ENCODE measurements around the gene POMT1.
"Not testable (repeated sequence)": the region's sequence is repeated elsewhere in the genome, so short reads cannot be mapped to it uniquely, and the experiment has no call there.

POMT1 gene

DNA sequence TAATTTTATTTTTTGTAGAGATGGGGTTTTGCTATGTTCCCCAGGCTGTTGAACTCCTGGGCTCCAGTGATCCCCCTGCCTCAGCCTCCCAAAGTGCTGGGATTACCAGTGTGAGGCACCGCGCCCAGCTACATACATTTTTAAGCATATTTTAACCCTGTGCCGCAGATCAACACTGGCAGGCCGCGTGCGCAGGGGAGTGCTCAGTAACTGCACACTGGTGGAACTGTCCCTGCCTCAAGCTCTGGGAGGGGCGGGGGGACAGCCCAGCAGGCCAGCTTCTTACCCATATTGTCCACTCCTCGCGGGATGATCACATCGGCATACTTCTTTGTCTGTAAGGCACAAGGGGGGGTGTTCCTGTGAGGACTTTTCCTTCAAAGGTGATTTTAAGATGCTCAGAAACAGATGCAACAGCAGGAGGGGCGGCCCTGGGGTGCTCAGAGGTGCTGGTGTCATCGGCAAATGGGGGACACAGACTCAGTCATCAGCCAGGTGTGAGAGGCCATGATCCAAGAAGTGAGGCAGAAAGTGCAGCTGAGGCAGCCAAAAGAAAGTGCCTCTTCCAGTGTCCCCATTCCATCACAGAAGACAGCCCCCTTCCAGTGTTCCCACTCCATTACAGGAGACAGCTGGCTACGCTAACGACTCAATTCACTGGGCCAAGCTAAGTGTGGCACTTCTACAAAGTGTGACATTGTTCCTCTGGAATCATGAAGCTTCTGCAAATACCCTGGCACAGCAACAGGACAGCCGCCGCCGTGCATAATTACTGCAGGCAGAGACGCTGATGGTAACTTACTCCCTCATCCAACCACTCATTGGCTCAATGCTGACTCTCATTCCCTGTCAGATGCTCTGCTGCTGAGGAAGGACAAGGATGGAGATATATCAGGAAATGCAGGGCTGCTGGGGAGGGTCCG is 23.2 kb downstream of the POMT1 start:
- no peak for DNase-seq

DNA sequence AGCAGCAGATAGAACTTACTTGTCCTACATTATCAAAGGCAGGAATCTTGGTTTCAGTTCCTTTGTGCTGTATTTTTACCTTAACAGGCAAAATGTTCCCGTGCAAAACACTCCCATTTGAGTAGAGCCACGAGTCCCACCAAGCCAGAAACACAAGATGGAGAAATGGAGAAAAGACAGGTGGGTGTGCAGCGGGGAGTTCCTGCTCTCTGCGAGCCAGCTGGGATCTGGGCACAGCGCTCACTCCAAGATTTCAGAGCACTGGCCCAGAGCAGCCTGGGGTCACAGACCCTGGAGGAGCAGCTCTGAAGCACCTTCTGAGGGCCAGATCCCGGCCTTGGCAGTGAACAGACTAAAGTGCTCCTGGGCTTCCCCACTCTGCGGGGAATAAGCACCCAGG is 25.5 kb downstream of the POMT1 start:
- DNase-seq = no peak

DNA sequence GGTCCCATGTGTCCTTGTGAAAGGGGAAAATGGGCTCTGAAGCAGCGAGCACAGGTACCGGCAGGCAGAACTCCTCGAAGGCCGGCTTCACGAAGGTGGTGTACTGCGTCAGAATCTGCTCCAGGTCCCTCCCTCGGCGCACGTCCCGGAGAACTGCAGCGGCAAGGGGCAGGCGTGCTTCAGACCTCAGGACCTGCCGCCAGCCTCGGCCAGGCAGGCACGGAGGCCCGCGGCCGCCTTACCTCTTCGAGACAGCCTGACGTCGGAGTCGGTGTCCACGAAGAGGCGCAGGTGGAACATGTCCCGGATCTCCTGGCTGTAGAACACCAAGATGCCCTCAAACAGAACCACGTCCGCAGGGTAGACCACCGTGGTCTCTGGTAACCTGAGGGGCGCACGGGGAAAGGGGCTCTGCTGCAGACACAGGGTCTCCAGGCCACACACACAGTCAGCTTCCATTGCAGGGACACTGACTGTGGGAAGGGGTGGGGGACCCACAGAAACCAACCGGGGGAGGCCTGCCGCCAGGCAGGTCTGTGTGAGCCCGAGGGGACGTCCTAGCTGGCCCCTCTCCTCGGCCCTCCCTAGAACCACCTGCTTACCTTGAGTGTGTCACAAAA is 26.3 kb downstream of the POMT1 start:
- DNase-seq = no peak

DNA sequence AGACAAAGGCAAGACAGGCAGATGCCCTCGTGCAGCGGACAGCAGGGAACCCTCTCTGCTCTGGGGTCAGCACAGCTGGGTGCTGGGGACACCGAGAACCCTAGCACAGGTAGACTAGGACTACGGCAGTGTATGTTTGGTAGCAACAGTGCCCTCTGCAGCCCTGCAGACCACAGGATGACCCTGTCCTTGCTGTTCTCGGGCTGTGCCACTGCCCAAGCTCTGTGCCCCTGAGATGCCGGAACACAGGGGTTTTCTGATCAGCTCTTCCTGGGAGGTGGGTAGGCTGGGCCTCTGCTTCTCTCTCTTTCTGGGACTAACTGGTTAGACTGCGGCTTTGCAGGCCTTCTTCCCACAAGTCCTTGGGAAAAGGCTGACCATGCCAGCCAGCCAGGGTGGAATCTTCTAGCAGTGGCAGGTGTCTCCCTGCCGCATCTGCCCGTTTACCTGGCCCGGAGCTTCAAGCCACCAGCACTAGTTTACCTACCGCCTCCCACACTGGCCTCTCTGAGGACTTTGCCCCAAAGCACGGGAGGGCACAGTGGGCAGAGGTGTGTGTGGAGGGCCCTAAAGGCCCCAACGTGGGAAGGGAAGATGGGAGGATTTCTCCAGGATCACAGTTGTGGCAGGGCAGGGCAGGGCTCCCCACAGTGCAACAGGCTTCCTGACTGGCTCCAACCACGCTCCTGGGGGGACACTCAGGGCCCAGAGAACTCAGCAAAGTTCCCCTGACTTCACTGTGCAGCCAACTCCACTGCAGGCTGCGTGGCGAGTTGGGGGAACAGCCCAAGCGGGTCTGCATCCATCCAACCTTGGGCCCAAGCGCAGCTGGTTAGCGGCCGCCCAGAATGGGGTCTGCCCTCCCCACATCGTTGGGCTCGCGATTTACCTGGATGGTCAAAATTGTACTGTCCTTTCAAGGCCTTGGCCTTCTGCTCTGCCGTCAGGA is 27.2 kb downstream of the POMT1 start:
- DNase-seq = no peak

DNA sequence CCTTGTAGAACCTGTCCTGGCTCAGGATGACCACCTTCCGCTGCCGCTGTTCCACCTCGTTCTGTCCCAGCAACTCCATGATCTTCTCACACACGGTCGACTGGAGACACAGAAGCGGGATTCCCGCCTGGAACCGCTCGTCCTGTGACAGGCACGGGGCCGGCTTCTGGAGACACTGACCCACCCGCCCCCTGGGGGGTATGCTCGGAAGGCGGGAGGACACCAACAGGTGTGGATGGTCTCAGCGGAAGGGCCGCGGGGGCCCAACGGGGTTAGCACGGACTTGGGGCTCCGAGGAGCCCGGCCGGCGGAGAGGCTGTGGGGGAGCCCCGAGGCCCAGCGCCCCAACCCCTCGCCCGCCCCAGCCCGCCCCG is 27.8 kb downstream of the POMT1 start:
- no peak for DNase-seq

DNA sequence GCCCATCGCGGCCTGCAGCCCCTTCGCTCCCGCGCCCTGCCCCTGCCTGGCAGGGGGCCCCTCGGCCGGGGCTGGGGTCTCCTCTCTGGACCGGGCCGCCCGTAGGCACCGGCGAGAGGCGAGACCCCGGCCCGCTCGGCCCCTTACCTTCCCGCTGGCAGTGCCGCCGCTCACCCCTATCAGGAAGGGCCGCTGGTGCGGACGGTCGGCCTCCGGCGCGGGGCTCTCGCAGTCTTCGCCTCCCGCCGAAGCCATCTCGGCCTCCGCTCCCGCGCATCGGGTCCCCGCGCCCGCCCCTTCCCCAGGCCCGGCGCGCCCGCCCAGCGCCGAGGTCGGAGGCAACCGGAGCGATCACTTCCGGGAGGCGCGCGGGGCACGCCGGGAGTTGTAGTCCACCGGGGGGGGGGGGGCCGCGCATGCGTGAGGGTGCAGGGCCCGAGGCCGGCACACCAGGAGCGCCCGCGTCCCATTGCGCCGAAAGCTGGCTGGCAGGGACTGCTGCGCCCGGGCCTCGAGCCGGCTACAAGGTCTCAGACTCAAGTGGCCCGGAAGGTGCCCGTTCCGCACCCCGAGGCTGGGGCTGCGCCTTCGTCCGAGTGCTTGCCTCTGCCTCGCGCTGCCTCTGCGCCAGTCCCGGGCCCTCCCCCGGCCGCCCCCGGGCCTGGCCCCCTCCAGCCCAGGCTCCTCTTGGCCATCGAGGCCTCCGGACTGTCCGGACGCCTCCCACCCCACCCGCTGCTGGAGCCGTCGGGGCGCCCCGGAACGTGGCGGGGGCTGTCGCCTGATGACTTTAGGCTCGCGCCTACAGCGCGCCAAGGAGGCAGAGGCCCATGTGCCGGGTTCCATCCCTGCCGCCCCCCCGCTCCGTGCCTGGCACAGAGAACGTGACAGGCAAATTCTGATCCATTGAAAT is 28.5 kb downstream of the POMT1 start, which contains the start of gene UCK1:
Gene UCK1 (minus strand): TSS at position 344 of the 913 bp plus-strand sequence. CDS start 89 bp downstream, at position 255.
- DNase-seq = peak; percentile 57

DNA sequence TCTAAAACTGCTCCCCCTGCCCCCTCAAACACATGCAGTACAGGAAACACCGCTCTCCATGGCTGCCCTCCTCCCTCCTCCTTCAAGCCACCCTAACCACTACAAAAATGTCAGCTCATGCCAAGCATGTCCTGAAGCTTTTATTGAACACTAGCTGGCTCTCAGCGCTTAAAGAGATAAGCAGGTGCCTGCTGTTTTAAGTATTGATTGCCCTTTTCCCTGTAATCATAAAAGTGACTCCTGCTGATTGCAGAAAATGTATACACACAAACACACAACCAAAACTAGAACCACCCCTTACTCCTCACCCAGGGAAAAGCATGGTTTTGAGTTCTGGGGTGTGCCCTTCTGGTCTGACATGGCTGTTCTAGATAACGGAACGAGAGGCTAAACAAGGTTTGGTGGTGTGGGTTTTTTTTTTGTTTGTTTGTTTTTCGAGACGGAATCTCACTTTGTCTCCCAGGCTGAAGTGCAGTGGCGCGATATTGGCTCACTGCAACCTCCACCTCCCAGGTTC is 32.1 kb downstream of the POMT1 start:
- no peak for DNase-seq

DNA sequence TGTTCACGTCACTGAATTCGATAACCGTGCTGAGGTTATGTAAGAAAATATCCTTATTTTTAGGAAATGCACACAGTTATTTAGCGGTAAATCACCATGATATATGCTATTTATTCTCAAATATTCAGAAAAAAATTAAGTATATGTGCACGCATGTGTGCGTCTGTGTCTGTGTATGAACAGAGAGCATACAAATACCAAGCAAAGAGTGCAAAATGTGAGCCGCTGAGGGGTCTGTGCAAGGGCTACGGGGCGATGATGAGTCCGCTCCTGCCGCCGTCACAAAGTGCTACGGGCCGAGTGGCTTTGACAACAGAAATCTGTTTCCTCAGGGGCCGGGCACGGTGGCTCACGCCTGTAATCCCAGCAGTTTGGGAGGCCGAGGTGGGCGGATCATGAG is 35.2 kb downstream of the POMT1 start:
- DNase-seq = no peak

DNA sequence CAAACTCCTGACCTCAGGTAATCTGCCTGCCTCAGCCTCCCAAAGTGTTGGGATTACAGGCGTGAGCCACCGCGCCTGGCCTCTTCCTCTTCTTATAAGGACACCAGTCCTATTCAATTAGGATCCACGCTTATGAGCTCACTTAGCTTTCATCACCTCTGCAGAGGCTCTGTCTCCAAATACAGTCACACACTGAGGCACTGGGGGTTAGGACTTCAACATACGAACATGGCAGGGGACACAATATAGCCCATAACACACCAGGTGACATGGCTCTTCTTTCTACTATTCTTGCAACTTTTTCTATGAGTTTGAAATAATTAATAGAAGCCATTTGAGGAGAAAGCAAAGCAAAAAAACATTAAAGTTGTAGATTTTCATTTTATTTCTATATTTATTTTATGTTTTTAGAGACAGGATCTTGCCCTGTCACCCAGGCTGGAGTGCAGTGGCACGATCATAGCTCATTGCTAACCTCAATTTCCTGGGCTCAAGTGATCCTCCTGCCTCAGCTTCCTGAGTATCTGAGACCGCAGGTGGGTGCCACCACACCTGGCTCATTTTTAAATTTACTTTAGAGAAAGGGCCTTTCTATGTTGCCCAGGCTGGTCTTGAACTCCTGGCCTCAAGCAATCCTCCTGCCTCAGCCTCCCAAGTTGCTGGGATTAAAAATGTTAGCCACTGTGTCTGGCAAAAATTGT is 36.7 kb downstream of the POMT1 start:
- no peak for DNase-seq

DNA sequence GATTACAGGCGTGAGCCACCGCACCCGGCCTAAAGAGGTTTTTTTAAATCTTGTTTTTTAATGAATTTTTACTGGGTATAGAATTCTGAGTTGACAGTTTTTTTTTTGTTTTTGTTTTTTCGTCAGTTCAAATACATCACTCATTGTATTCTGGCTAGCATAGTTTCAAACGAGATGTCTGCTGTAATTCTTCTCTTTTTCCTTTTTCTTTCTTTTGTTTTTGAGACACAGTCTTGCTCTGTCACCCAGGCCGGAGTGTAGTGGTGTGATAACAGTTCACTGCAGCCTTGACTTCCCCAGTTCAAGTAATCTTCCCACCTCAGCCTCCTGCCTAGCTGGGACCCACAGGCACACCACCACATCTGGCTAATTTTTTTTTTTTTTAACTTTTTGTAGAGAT is 40.4 kb downstream of the POMT1 start:
- DNase-seq = no peak

DNA sequence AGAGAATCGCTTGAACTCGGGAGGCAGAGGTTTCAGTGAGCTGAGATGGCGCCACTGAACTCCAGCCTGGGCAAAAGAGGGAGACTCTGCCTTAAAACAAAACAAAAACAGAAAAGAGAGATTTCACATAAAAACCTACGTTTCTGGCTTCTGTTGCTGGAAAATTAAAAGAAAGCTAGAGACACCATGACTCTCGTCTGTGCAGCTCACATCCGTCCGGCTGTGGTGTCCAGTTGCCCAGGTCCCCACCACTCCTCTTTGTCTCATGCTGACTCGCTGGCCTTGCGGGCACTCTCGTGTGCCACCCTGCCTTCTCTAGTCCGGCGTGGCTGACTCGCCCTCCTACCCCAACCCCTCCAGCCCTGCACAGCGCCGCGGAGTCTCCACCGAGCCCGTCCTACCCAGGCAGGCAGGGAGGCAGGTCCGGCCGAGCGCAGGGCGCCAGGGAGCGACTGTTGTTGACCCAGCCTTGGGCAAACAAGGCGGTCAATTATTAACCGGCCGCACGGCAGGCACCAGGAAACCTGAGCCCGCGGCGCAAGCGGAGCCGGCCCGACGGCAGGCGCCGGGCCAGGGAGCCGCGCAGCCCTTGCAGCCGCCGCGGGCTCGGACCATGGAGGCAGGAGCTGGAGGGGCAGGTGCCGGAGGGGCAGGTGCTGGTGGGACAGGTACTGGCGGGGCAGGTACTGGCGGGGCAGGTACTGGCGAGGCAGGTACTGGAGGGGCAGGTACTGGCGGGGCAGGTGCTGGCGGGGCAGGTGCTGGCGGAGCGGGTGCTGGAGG is 42.5 kb downstream of the POMT1 start, which contains the start of gene PRRT1B:
Gene PRRT1B (plus strand): TSS at position 521 of the 783 bp plus-strand sequence. CDS start 93 bp downstream, at position 614.
- DNase-seq = no peak

DNA sequence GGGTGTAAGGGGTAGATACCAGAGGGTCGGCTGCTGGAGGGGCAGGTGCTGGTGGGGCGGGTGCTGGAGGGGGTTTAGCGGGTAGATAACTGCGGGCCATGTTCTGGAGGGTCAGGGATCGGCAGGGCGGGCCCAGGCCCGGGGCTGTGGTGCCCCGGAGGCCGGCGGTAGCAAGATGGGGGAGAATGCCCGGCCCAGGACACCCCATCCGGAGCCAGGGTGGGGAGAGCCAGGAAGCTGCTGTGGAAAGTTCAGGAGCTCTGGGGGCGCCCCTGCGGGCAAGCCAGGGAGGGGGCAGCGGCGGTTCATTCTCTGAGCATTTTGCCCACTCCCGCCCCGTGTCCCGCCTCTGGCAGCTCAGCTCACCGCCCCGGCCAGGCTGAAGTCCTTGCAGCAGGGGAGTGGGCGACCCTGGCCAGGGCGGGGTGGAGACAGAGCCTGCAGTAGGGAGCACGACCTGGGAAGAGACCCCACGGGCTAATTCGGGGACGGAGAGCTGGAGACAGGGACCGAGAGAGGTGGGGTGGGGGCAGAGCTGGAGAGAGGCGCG is 43.1 kb downstream of the POMT1 start:
- DNase-seq = no peak

DNA sequence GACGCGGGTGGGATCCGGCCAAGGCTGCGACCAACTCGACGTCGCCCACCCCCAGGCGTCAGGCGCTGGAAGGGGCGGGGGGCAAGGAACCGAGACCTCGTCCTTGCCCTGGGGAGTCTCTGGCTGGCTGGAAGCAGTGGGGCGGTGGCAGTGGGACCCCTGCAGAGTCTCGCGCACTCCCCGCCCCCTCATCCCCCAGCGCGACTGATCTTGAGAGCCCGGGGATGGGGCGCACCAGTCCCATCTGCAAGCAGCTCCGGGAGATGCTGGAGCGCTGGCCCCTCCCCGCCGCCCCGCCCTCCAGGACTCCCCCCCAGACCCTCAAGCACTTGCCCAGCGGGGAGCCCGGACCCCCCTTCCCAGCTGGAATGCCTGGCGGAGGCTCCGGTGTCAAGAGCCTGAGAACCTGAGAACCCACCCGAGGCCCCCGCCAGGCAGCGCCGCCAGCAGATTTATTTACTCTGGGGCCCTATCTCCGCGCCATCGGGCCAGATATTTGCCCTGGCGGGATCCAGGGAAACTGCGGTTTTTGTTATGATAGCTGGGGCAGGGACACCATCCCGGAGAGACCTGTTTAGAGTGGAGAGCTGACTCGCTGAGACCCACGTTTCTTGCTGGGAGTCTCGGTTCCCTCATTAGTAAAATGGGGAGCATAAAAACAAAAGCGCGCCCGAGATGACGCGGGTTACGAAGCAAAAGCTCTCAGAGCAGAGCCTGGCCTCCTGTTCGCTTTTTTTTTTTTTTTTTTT is 43.8 kb downstream of the POMT1 start:
- DNase-seq = no peak

DNA sequence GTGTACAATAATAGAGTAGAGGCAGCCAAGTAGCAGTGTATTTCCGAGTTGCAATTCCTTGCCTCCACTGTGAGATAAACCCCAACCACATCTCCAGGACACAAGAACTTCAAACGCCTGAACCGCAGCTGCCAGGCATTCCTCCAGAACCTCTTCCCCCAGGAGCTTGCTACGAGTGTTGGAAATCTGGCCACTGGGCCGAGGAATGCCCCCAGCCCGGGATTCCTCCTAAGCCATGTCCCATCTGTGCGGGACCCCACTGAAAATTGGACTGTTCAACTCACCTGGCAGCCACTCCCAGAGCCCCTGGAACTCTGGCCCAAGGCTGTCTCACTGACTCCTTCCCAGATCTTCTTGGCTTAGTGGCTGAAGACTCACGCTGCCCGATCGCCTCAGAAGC is 46.5 kb downstream of the POMT1 start:
- not testable (repeated sequence) for DNase-seq

DNA sequence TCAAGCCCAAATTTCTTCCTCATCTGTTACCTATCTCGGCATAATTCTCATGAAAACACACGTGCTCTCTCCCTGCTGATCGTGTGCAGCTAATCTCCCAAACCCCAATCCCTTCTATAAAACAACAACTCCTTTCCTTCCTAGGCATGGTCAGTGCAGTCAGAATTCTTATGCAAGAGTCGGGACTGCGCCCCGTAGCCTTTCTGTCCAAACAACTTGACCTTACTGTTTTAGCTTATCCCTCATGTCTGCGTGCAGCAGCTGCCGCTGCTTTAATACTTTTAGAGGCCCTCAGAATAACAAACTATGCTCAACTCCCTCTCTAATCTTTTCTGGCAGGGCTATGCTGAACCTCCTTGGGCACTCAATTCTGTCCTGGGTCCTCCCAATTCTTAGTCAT is 47.7 kb downstream of the POMT1 start:
- not testable (repeated sequence) for DNase-seq

DNA sequence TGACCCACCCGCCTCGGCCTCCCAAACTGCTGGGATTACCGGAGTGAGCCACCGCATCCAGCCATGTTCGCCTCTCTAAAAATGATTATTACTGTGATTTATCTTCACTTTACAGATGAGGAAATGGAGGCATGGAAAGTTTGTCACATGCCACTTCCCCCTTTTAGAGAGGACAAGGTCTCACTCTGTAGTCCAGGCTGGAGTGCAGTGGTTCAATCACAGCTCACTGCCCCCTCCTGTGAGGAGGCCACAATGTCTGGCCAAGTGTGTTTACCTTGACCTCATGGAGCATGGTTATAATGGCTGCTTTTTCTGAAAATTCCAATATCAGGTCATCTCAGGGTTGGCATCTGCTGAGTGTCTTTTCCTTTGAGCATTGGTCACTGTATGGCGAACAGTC is 49.3 kb downstream of the POMT1 start:
- no peak for DNase-seq

DNA sequence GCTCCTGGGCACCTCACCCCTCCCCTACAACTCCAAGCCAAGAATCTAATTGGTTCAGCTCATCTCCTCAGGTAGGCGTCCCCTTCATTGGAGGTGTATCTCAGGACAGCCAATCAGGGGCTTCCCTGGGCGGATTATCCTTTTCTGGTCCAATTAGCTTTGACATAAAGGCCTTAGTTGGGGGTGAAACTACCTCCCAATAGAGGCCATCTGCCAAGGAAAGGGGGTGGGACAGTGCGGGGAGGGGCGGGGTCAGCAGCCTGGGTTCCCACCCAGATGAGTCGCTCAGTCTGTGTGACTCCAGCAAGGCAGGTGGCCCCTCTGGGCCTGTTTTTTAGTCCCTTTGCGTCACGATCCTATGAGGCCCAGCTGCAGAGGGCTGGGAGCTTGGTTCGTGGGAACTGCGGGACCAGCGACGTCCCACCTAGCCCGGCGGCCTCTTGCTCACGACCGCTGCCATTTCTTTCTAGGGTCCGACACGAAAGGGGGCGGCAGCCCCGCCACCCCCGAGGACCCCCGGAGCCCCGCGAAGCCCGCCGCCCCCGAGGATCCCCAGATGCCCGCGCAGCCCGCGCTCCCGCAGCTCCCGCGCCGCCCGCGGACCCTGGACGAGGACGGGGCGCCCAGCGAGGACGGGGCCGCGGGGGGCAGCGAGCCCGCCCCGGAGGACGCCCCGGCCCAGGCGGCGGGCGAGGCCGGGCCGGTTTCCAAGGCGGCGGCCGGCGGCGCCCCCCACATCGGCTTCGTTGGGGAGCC is 51.5 kb downstream of the POMT1 start:
- DNase-seq = no peak

DNA sequence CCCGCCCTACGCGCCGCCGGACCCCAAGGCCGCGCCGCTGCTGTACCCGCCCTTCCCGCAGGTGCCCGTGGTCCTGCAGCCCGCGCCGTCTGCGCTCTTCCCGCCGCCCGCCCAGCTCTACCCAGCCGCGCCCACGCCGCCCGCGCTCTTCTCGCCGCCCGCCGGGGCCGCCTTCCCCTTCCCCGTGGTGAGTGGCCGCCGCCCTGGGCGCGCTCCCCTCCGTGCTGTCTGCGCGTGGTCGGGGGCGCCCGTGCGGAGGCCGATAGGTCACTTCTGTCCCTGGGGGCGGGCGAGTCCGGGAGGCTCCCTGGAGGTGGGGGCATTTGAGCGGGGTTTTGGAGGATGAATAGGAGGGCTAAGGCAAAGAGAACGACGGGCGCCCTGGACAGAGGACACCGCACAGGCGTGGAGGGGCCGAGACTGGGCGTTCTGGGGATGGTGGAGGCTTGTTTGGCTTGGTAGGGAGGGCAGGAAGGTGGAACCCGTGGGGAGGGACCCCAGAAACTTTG is 52.2 kb downstream of the POMT1 start:
- no peak for DNase-seq

Data from NCI-H1048 (cell line).